Measurements from ENCODE around the gene ZNG1B. TPM values are rescaled to one million over a fixed set of nuclear protein-coding genes. Genes with fewer than 3 reads are reported as not detected.
"Not testable (repeated sequence)": the region's sequence is repeated elsewhere in the genome, so short reads cannot be mapped to it uniquely, and the experiment has no call there.

Gene ZNG1B
- total RNA-seq, 4 donors from 2014 or later: 20.8 to 49.2 (median 36.7) TPM

GRCh38 chr2:113431773-113432172 lies 5.7 kb upstream of the ZNG1B start:
- not testable (repeated sequence) for H3K27me3 ChIP-seq, H3K4me3 ChIP-seq, H3K36me3 ChIP-seq, H3K27ac ChIP-seq, H3K4me1 ChIP-seq, ATAC-seq, H3K9me3 ChIP-seq
- WGBS, 2 donors (ENCODE audit: low coverage in 1 of 2): 30% methylated on average over 1 of the region's 1 CpG; no CpG with 5 or more reads in 1 of the 2 donors

DNA sequence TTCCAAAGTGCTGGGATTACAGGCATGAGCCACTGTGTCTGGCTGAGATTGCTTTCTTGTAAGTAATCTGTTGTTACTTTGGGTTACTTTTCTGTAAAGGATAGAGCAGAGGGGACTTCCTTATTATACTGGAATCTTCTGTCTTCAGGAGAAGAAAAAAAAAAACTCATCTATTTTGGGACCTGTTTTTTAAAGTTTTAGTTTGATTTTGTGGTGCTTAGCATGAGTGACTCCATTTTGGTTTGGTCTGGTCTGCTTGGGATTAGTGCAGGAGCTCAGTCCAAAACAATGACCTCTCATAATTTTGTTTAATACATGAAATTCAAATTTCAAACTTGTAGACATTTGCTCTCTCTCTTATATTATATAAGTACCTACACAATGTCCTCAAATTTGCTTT lies 4.0 kb upstream of the ZNG1B start:
- ATAC-seq, H3K36me3 ChIP-seq, H3K9me3 ChIP-seq, H3K27ac ChIP-seq, H3K27me3 ChIP-seq, H3K4me1 ChIP-seq, H3K4me3 ChIP-seq: not testable (repeated sequence)

GRCh38 chr2:113465770-113466169 lies 28.3 kb downstream of the ZNG1B start:
- H3K4me3 ChIP-seq, H3K27me3 ChIP-seq, H3K9me3 ChIP-seq, H3K4me1 ChIP-seq, H3K36me3 ChIP-seq, H3K27ac ChIP-seq, ATAC-seq: not testable (repeated sequence)

- not testable (repeated sequence) for H3K27me3 ChIP-seq, ATAC-seq, H3K4me3 ChIP-seq, H3K4me1 ChIP-seq, H3K27ac ChIP-seq, H3K9me3 ChIP-seq
- H3K36me3 ChIP-seq: peaks cover 0 to 11% of the 10 kb centered on the region in 2 donors
- 83% methylated on average over 1 of the region's 24 CpGs; no CpG with 5 or more reads in 1 of the 2 donors for WGBS, 2 donors (ENCODE audit: low coverage in 1 of 2)
Observed at GRCh38 chr2:113476688-113477368, 39.3 kb downstream of the ZNG1B start.

- not testable (repeated sequence) for H3K27ac ChIP-seq, H3K4me3 ChIP-seq, H3K9me3 ChIP-seq, ATAC-seq, H3K36me3 ChIP-seq
- peaks cover 26% of the 10 kb centered on the region for H3K27me3 ChIP-seq
- 95 to 98% methylated on average over 7 to 9 of the region's 13 CpGs for WGBS, 2 donors (ENCODE audit: low coverage in 1 of 2)
- peaks cover 0 to 14% (median 0%) of the 10 kb centered on the region in 3 donors for H3K4me1 ChIP-seq
Observed at GRCh38 chr2:113496527-113496926, 59.0 kb downstream of the ZNG1B start.

DNA sequence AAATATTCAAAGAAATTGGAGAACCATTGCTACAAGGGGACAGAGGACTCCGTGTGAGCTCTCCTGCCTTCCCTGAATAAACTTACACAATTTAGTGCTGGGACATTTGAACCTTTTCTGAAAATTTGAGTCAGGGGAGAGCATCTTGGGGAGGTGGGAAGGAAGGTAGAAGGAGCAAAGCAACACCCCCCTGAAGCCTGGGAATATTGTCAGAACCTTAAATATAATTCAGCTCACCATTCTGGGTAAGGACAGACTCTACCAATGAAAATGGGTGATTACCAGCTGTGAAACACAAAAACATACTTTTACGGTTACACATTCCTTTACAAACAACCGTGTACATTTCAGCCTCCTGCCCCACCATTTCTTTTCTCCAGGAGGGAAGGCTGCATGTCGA lies 60.9 kb downstream of the ZNG1B start, which contains the start of gene FOXD4L1:
TSS of gene FOXD4L1 (plus strand) at position 301 of the 400 bp plus-strand sequence. CDS start 592 bp downstream, outside the sequence.
- H3K36me3 ChIP-seq, H3K9me3 ChIP-seq, ATAC-seq, H3K4me3 ChIP-seq, H3K27ac ChIP-seq: not testable (repeated sequence)
- Histone ChIP-seq H3K27me3 (peaks cover 42% of the 10 kb centered on the region), H3K4me1 (peaks cover 0 to 29% (median 8%) of the 10 kb centered on the region in 3 donors)
- WGBS, 2 donors (ENCODE audit: low coverage in 1 of 2): 59 to 80% methylated on average over 1 to 2 of the region's 4 CpGs

DNA sequence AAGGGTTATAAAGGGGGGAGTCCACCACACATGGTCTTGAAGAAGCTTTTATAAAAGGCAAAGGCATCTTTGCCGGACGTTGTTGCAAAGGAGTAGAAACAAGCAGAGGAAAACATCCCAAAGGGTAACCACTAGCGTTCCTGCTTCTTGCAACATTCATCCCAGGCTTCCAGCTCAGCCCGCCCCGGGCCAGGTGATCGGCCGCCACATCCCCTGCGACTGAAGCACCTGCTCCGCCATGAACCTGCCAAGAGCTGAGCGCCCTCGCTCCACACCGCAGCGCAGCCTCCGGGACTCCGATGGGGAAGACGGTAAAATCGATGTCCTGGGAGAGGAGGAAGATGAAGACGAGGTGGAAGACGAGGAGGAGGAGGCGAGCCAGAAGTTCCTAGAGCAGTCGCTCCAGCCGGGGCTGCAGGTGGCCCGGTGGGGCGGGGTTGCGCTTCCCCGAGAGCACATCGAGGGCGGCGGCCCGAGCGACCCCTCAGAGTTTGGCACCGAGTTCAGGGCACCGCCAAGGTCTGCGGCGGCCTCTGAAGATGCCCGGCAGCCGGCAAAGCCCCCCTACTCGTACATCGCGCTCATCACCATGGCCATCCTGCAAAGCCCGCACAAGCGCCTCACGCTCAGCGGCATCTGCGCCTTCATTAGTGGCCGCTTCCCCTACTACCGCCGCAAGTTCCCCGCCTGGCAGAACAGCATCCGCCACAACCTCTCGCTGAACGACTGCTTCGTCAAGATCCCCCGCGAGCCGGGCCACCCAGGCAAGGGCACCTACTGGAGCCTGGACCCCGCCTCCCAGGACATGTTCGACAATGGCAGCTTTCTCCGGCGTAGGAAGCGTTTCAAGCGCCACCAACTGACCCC lies 61.8 kb downstream of the ZNG1B start:
- H3K4me1 ChIP-seq: peaks cover 0 to 38% (median 15%) of the 10 kb centered on the region in 3 donors
- not testable (repeated sequence) for H3K36me3 ChIP-seq, H3K4me3 ChIP-seq, H3K9me3 ChIP-seq, ATAC-seq, H3K27ac ChIP-seq
- 13% methylated on average over 3 of the region's 62 CpGs; no CpG with 5 or more reads in 1 of the 2 donors for WGBS, 2 donors (ENCODE audit: low coverage in 1 of 2)
- H3K27me3 ChIP-seq: peaks cover 51% of the 10 kb centered on the region

GRCh38 chr2:113499886-113500722 lies 62.6 kb downstream of the ZNG1B start:
- peaks cover 0 to 39% (median 15%) of the 10 kb centered on the region in 3 donors for H3K4me1 ChIP-seq
- H3K27me3 ChIP-seq: peaks cover 54% of the 10 kb centered on the region
- not testable (repeated sequence) for H3K9me3 ChIP-seq, H3K36me3 ChIP-seq, H3K4me3 ChIP-seq, H3K27ac ChIP-seq, ATAC-seq
- WGBS, 2 donors (ENCODE audit: low coverage in 1 of 2): 5% methylated on average over 4 of the region's 56 CpGs; no CpG with 5 or more reads in 1 of the 2 donors

- Histone ChIP-seq H3K27me3 (peaks cover 60% of the 10 kb centered on the region), H3K4me1 (peaks cover 0 to 39% (median 15%) of the 10 kb centered on the region in 3 donors)
- WGBS, 2 donors (ENCODE audit: low coverage in 1 of 2): 0 to 12% methylated on average over 1 to 7 of the region's 8 CpGs
- H3K9me3 ChIP-seq, H3K36me3 ChIP-seq, H3K4me3 ChIP-seq, ATAC-seq, H3K27ac ChIP-seq: not testable (repeated sequence)
Observed at GRCh38 chr2:113500723-113501038, 63.2 kb downstream of the ZNG1B start.

DNA sequence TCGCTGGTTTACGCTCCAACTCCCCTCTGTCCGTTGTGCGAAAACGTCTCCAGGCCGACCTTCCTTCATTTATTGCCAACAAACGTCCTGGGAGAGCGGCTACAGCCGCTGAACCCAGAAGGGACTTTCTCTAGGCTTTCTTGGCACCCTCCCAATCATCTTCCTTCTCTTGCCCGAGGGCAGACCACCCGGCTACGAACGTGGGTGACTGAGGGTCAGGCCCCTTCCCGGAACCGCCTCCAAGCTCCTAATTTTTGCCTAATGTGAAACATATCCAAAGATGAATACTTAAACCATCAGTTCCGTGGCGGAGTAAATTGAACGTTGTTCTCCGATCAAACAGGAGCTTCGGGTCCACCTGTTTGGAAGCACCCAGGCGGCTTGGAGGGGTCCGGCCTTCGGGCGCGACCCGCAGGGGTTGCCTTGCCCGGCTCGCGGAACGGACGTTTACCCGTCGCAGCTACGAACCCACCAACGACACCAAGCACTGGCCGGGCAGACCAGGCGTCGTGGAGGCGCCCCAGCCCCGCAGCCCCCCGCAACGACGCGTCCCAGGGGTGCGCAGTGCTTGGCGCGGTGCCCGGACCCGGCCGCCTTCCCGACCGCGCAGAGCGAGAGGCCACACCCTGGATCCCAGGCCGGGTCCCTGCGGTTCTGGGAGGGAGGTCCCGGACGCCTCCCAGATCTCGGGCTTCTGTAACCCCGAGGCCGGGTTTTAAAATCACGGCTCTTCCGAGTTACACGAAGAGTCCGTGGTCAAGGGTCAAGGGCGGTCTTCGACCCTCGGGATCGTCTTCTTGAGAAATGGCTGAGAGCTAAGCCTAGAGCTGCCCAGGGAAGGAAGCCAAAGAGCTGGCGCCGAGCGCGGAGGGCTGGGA lies 65.0 kb downstream of the ZNG1B start:
- H3K27me3 ChIP-seq: peaks cover 72% of the 10 kb centered on the region
- peak overlapping the region; percentile 18 to 56 for H3K4me3 ChIP-seq
- H3K4me1 ChIP-seq: peaks cover 0 to 39% (median 15%) of the 10 kb centered on the region in 3 donors
- no CpG with 5 or more reads among the region's 73 CpGs for WGBS, 2 donors (ENCODE audit: low coverage in 1 of 2)
- not testable (repeated sequence) for H3K36me3 ChIP-seq, H3K9me3 ChIP-seq, H3K27ac ChIP-seq
- peak; percentile 13 for ATAC-seq

DNA sequence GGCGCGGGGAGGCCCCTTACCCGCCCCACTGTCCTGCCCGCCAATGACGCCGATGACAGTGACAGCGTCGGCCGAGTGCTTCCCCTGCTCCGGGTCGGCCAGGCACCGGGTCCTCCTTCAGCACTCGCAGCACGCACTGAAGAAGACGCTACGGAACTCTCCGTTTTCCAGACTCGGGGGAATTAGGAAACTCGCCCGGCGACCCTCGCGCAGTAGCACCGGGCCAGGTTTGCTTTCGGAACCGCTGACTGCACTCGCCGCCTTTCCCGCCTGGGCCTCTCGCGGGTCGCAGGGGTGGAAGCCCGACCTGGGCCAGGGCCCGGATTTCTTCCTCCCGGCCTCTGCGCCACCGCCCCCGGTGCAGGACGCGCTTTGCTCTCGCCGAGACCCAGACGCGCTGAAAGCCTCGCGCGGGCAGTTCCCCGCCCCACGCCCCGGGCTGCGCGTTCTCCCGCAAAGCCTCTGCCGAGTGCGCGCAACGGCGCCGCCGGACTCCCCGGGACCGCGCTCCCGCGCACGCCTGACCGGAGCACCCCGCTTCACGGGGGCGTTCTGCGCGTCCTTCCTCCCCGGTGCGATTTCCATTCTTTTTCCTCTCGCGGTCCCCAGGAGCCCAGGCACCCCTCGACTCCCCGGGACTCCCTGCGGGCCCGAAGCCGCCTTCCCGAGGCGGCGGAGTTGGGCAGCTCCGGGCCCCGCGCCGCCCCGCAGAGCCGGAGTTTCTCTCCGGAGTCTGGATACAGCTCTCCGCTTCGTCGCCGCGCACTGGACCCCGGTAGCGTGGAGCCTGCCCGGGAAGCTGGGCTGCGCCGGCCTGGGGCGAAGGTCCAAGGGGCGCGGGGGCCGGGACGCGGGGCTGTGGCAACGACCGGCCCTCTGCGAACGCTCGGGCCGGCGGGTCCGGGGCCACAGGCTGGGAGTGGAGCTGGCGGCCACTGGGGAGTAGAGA lies 65.9 kb downstream of the ZNG1B start:
- Histone ChIP-seq H3K27me3 (peaks cover 80% of the 10 kb centered on the region), H3K4me3 (peak overlapping the region; percentile 18 to 56), H3K4me1 (peaks cover 0 to 39% (median 15%) of the 10 kb centered on the region in 3 donors)
- WGBS, 2 donors (ENCODE audit: low coverage in 1 of 2): 0% methylated on average over 3 of the region's 116 CpGs; no CpG with 5 or more reads in 1 of the 2 donors
- peak; percentile 63 for ATAC-seq
- H3K27ac ChIP-seq, H3K36me3 ChIP-seq, H3K9me3 ChIP-seq: not testable (repeated sequence)

Measured in gastroesophageal sphincter (tissue), 4 donors.